DND-41 (cell line): Measurements from ENCODE around the gene INAFM2.

ENCODE experiments used
- ATAC-seq: fragments of 200-7000 bp; cut with Tn5 transposase; 3 replicates; pipeline ENCODE4 v1.9.1; 2021; ENCODE audit warnings: low read depth; ENCODE audit not compliant: insufficient read depth
- DNase-seq: peaks from one replicate; pipeline ENCODE4 v3.0.0-alpha.2; 2020
- H2AFZ ChIP-seq: 2 replicates; pipeline ENCODE4 v1.6.0; 2012; ENCODE audit warnings: low read depth, low read length
- H3K27ac ChIP-seq: 2 replicates; pipeline ENCODE4 v1.5.1; 2012; ENCODE audit warnings: low read length, inconsistent platforms
- H3K27me3 ChIP-seq: fragments of 200-600 bp; sonication (generic); 2 replicates; pipeline ENCODE4 v1.6.0; 2012; ENCODE audit warnings: low read length, mild to moderate bottlenecking, inconsistent platforms; ENCODE audit not compliant: insufficient read depth, poor library complexity
- H3K36me3 ChIP-seq: 2 replicates; pipeline ENCODE4 v1.5.1; 2012; ENCODE audit warnings: low read length, inconsistent platforms; ENCODE audit not compliant: insufficient read depth
- H3K4me1 ChIP-seq: 2 replicates; pipeline ENCODE4 v1.5.1; 2012; ENCODE audit warnings: mild to moderate bottlenecking, low read length; ENCODE audit not compliant: insufficient read depth
- H3K4me2 ChIP-seq: 2 replicates; pipeline ENCODE4 v1.6.0; 2012; ENCODE audit warnings: mild to moderate bottlenecking, moderate library complexity, low read length, inconsistent platforms; ENCODE audit not compliant: insufficient read depth
- H3K4me3 ChIP-seq, 2 experiments: fragments of 200-600 bp in 1 of 2; shearing (Covaris generic) in 1 of 2; 2 replicates each; pipeline ENCODE4 v1.5.1; 2012 to 2016; ENCODE audit warnings: inconsistent platforms in 2 of 2, low read length in 2 of 2, mild to moderate bottlenecking in 2 of 2, low read depth in 1 of 2, moderate library complexity in 1 of 2
- H3K79me2 ChIP-seq: 2 replicates; pipeline ENCODE4 v1.6.0; 2012; ENCODE audit warnings: low read length, inconsistent platforms; ENCODE audit not compliant: insufficient read depth
- H3K9ac ChIP-seq: 2 replicates; pipeline ENCODE4 v1.6.0; 2012; ENCODE audit warnings: low read depth, mild to moderate bottlenecking, inconsistent platforms, low read length, moderate library complexity
- H3K9me3 ChIP-seq: 2 replicates; pipeline ENCODE4 v1.5.1; 2012; ENCODE audit warnings: low read length, moderate library complexity, mild to moderate bottlenecking, inconsistent platforms; ENCODE audit not compliant: insufficient read depth, severe bottlenecking
- H4K20me1 ChIP-seq: 2 replicates; pipeline ENCODE4 v1.6.0; 2012; ENCODE audit warnings: low read length; ENCODE audit not compliant: insufficient read depth
- CTCF ChIP-seq: IDR thresholded peaks from 2 replicates; pipeline ENCODE4 v1.5.1; 2012; ENCODE audit warnings: borderline replicate concordance, low read length, moderate library complexity, mild to moderate bottlenecking; ENCODE audit not compliant: poor library complexity, severe bottlenecking; ENCODE audit errors: extremely low read depth
- EZH2 ChIP-seq: IDR thresholded peaks from 3 replicates; pipeline ENCODE4 v1.6.1; 2012; ENCODE audit warnings: borderline replicate concordance, low read depth, mild to moderate bottlenecking, moderate library complexity, low read length, inconsistent platforms; ENCODE audit not compliant: severe bottlenecking

Gene INAFM2

GRCh38 chr15:40339621-40339945 is 16.1 kb downstream of the INAFM2 start:
- peak; percentile 8 for TF ChIP-seq CTCF
- TF ChIP-seq EZH2 = no peak
- Histone ChIP-seq H3K4me2 (no peak overlapping the region), H3K27ac (no peak overlapping the region)

DNA sequence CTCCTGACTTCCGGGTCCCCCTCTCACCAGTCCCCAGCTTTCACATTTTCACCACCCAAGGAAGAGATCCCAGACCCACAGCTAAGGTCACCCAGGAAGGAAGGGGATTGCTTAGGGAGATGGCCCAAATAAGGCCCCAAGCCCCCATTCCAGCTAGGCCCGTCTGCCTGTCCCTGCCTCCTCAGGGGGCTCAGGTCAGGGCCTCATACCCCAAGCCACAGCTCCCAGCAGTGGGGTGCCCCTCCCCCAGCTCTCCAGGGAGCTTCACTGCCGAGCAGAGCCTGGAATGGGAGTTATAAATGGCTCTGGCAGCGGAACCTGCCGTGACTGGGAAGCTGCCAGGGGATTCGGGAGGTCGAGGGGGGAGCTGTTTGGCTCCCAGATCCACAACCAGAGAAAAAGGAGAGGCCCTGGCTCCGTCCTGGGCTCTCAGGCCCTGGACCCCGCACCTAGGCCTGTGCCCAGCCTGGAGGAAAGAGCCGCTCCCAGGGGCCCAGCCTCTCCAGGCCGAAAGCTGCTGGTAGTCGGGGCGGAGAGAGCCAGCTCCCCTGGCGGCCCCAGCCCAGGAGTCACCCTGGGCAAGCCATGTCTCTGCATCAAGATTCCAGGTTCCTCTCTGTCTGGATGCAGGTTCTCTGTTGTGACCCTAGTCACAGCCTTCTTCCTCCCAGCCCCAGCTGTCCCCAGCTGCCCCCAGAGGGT is 16.7 kb downstream of the INAFM2 start:
- H2AFZ ChIP-seq = no peak overlapping the region
- DNase-seq = no peak
- H3K4me2 ChIP-seq = no peak overlapping the region
- no peaks in the 10 kb centered on the region for H4K20me1 ChIP-seq
- H3K36me3 ChIP-seq = no peaks in the 10 kb centered on the region
- no peak for TF ChIP-seq EZH2
- TF ChIP-seq CTCF = no peak
- no peaks in the 10 kb centered on the region for H3K79me2 ChIP-seq
- peaks cover 15% of the 10 kb centered on the region for H3K4me1 ChIP-seq
- no peak for ATAC-seq
- no peak overlapping the region for H3K9ac ChIP-seq
- no peaks in the 10 kb centered on the region for H3K9me3 ChIP-seq
- no peaks in the 10 kb centered on the region for H3K27me3 ChIP-seq
- H3K27ac ChIP-seq = no peak overlapping the region
- no peak overlapping the region for H3K4me3 ChIP-seq

More at GRCh38 chr15:40339621-40339945, 16.1 kb downstream of the INAFM2 start:
- H3K79me2 ChIP-seq = no peaks in the 10 kb centered on the region
- H3K9ac ChIP-seq = no peak overlapping the region
- no peaks in the 10 kb centered on the region for H3K36me3 ChIP-seq
- no peaks in the 10 kb centered on the region for H3K27me3 ChIP-seq
- no peak overlapping the region for H2AFZ ChIP-seq
- DNase-seq (no peak), ATAC-seq (no peak)
- H3K4me3 ChIP-seq = no peak overlapping the region
- H3K4me1 ChIP-seq = peaks cover 18% of the 10 kb centered on the region
- H4K20me1 ChIP-seq = no peaks in the 10 kb centered on the region
- no peaks in the 10 kb centered on the region for H3K9me3 ChIP-seq

GRCh38 chr15:40340740-40341400 is 17.4 kb downstream of the INAFM2 start, which contains the start of gene CCDC9B:
CCDC9B (minus strand) TSS chr15:40340939; CDS start chr15:40340819, 120 bp downstream.
- Histone ChIP-seq H3K36me3 (no peaks in the 10 kb centered on the region), H3K4me1 (peaks cover 14% of the 10 kb centered on the region), H3K79me2 (no peaks in the 10 kb centered on the region), H3K4me2 (no peak within 1 kb of the TSS), H3K27ac (no peak within 1 kb of the TSS), H3K9ac (no peak within 1 kb of the TSS), H3K27me3 (no peaks in the 10 kb centered on the region), H3K4me3 (no peak within 1 kb of the TSS), H4K20me1 (no peaks in the 10 kb centered on the region), H2AFZ (no peak within 1 kb of the TSS), H3K9me3 (no peaks in the 10 kb centered on the region)
- TF ChIP-seq CTCF (no peak), EZH2 (no peak)
- DNase-seq (no peak), ATAC-seq (no peak)
